ENCODE data around the gene MATN1.

Gene MATN1

GRCh38 chr1:30735668-30736498 lies 12.5 kb upstream of the MATN1 start:
- no peak for TF ChIP-seq EZH2phosphoT487 (IDR thresholded peaks at IDR 0.05; ENCODE audit: borderline replicate concordance)
- TF ChIP-seq, protein P1, sequence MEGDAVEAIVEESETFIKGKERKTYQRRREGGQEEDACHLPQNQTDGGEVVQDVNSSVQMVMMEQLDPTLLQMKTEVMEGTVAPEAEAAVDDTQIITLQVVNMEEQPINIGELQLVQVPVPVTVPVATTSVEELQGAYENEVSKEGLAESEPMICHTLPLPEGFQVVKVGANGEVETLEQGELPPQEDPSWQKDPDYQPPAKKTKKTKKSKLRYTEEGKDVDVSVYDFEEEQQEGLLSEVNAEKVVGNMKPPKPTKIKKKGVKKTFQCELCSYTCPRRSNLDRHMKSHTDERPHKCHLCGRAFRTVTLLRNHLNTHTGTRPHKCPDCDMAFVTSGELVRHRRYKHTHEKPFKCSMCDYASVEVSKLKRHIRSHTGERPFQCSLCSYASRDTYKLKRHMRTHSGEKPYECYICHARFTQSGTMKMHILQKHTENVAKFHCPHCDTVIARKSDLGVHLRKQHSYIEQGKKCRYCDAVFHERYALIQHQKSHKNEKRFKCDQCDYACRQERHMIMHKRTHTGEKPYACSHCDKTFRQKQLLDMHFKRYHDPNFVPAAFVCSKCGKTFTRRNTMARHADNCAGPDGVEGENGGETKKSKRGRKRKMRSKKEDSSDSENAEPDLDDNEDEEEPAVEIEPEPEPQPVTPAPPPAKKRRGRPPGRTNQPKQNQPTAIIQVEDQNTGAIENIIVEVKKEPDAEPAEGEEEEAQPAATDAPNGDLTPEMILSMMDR (conservative IDR thresholded peaks at IDR 0.05; ENCODE audit: low read length): no peak
- Histone ChIP-seq H3K36me3 (ENCODE audit: insufficient read depth, low read length) (peaks cover 85% of the 10 kb centered on the region), H3K4me3 (ENCODE audit: low read length, poor library complexity, severe bottlenecking) (no peak overlapping the region), H3K4me1 (ENCODE audit: insufficient read depth, low read length, poor library complexity, severe bottlenecking) (no peaks in the 10 kb centered on the region), H3F3A (ENCODE audit: low read depth) (peaks cover 6% of the 10 kb centered on the region; the same call in 1 of the 2 replicates), H3K4me2 (ENCODE audit: low read depth, low read length, poor library complexity, severe bottlenecking) (no peak overlapping the region), H3K9ac (ENCODE audit: low read depth, low read length, poor library complexity, severe bottlenecking) (no peak overlapping the region), H3K79me2 (ENCODE audit: insufficient read depth, low read length) (peaks cover 5% of the 10 kb centered on the region; the same call in 1 of the 2 replicates), H3K9me3 (ENCODE audit: insufficient read depth, low read depth, low read length) (no peaks in the 10 kb centered on the region), H3K9me2 (replicated peaks; ENCODE audit: low read depth, low read length) (no peaks in the 10 kb centered on the region), H4K20me1 (ENCODE audit: insufficient read depth, low read length, poor library complexity, severe bottlenecking) (peaks cover 12% of the 10 kb centered on the region), H3K27me3 (ENCODE audit: insufficient read depth, low read length, poor library complexity, severe bottlenecking) (no peaks in the 10 kb centered on the region), H2AFZ (ENCODE audit: low read length) (no peak overlapping the region)

GRCh38 chr1:30735124-30735523 lies 11.7 kb upstream of the MATN1 start:
- H3K4me1 ChIP-seq (ENCODE audit: insufficient read depth, low read length, poor library complexity, severe bottlenecking): no peaks in the 10 kb centered on the region
- H3F3A ChIP-seq (ENCODE audit: low read depth): peaks cover 6% of the 10 kb centered on the region; the same call in 1 of the 2 replicates
- no peaks in the 10 kb centered on the region for H3K9me2 ChIP-seq (replicated peaks; ENCODE audit: low read depth, low read length)
- peaks cover 78% of the 10 kb centered on the region for H3K36me3 ChIP-seq (ENCODE audit: insufficient read depth, low read length)
- no peak for TF ChIP-seq EZH2phosphoT487 (IDR thresholded peaks at IDR 0.05; ENCODE audit: borderline replicate concordance)
- TF ChIP-seq, protein P1 (conservative IDR thresholded peaks at IDR 0.05; ENCODE audit: low read length): no peak
- no peak overlapping the region for H3K4me3 ChIP-seq (ENCODE audit: low read length, poor library complexity, severe bottlenecking)
- H3K9ac ChIP-seq (ENCODE audit: low read depth, low read length, poor library complexity, severe bottlenecking): no peak overlapping the region
- H2AFZ ChIP-seq (ENCODE audit: low read length): no peak overlapping the region
- H3K9me3 ChIP-seq (ENCODE audit: insufficient read depth, low read depth, low read length): no peaks in the 10 kb centered on the region
- no peaks in the 10 kb centered on the region for H3K79me2 ChIP-seq (ENCODE audit: insufficient read depth, low read length)
- no peaks in the 10 kb centered on the region for H3K27me3 ChIP-seq (ENCODE audit: insufficient read depth, low read length, poor library complexity, severe bottlenecking)
- H4K20me1 ChIP-seq (ENCODE audit: insufficient read depth, low read length, poor library complexity, severe bottlenecking): peaks cover 8% of the 10 kb centered on the region
- H3K4me2 ChIP-seq (ENCODE audit: low read depth, low read length, poor library complexity, severe bottlenecking): no peak overlapping the region

DNA sequence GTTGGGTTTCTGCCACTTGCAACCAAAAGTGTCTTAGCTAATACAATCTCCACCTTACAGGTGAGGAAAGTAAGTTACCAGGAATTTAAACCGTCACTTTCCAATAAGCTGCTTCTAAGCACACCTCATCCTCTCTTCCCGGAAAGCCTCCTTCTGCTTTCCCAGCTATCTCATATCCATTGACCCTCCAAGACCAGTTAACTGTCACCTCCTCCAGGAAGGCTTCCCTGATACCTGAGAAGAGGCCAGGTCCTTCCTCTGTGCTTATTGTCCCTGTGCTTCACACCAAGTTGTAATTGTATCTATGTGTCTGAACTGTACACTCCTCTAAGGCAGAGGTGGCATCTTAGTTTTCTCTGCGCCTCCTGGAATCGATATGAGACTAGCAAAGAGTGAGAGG lies 11.2 kb upstream of the MATN1 start:
- no peak overlapping the region for H2AFZ ChIP-seq (ENCODE audit: low read length)
- no peaks in the 10 kb centered on the region for H3K9me2 ChIP-seq (replicated peaks; ENCODE audit: low read depth, low read length)
- TF ChIP-seq EZH2phosphoT487 (IDR thresholded peaks at IDR 0.05; ENCODE audit: borderline replicate concordance): no peak
- TF ChIP-seq, protein P1 (conservative IDR thresholded peaks at IDR 0.05; ENCODE audit: low read length): no peak
- H3K4me2 ChIP-seq (ENCODE audit: low read depth, low read length, poor library complexity, severe bottlenecking): no peak overlapping the region
- no peaks in the 10 kb centered on the region for H3K79me2 ChIP-seq (ENCODE audit: insufficient read depth, low read length)
- no peaks in the 10 kb centered on the region for H3K9me3 ChIP-seq (ENCODE audit: insufficient read depth, low read depth, low read length)
- peaks cover 73% of the 10 kb centered on the region for H3K36me3 ChIP-seq (ENCODE audit: insufficient read depth, low read length)
- H3F3A ChIP-seq (ENCODE audit: low read depth): peaks cover 6% of the 10 kb centered on the region; the same call in 1 of the 2 replicates
- peaks cover 8% of the 10 kb centered on the region for H4K20me1 ChIP-seq (ENCODE audit: insufficient read depth, low read length, poor library complexity, severe bottlenecking)
- H3K27me3 ChIP-seq (ENCODE audit: insufficient read depth, low read length, poor library complexity, severe bottlenecking): no peaks in the 10 kb centered on the region
- H3K4me3 ChIP-seq (ENCODE audit: low read length, poor library complexity, severe bottlenecking): no peak overlapping the region
- H3K4me1 ChIP-seq (ENCODE audit: insufficient read depth, low read length, poor library complexity, severe bottlenecking): no peaks in the 10 kb centered on the region
- H3K9ac ChIP-seq (ENCODE audit: low read depth, low read length, poor library complexity, severe bottlenecking): no peak overlapping the region

Data from Loucy (cell line).